ENCODE data around the gene ST8SIA1.

Gene ST8SIA1

DNA sequence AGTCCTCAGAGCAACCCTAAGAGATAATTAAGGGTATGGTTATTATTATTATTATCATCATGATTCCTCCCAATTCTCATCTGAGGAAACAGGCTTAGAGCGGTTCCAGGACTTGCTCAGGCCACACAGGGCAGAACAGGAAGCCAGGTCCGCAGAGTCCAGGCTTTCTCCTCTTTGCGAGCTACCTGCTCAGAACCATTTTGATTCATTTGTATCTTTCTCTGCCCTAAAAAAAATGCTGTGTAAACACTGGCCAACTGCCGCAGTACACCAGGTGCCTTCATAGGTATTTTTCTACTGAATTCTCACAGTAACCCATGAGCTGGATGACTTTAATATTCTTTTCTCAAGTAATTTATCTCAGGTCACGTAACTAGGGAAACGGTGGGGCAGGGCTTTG is 45.3 kb downstream of the ST8SIA1 start:
- DNase-seq: no peak
- TF ChIP-seq, protein P1, sequence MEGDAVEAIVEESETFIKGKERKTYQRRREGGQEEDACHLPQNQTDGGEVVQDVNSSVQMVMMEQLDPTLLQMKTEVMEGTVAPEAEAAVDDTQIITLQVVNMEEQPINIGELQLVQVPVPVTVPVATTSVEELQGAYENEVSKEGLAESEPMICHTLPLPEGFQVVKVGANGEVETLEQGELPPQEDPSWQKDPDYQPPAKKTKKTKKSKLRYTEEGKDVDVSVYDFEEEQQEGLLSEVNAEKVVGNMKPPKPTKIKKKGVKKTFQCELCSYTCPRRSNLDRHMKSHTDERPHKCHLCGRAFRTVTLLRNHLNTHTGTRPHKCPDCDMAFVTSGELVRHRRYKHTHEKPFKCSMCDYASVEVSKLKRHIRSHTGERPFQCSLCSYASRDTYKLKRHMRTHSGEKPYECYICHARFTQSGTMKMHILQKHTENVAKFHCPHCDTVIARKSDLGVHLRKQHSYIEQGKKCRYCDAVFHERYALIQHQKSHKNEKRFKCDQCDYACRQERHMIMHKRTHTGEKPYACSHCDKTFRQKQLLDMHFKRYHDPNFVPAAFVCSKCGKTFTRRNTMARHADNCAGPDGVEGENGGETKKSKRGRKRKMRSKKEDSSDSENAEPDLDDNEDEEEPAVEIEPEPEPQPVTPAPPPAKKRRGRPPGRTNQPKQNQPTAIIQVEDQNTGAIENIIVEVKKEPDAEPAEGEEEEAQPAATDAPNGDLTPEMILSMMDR (IDR thresholded peaks at IDR 0.05; ENCODE audit: low read depth, low read length): no peak
- Histone ChIP-seq H3K4me1 (no peaks in the 10 kb centered on the region), H3K4me3 (ENCODE audit: low read depth, low read length) (no peak overlapping the region), H3K36me3 (no peaks in the 10 kb centered on the region), H3K9me3 (no peaks in the 10 kb centered on the region), H3K27me3 (no peaks in the 10 kb centered on the region; the same call in 1 of the 2 replicates)

DNA sequence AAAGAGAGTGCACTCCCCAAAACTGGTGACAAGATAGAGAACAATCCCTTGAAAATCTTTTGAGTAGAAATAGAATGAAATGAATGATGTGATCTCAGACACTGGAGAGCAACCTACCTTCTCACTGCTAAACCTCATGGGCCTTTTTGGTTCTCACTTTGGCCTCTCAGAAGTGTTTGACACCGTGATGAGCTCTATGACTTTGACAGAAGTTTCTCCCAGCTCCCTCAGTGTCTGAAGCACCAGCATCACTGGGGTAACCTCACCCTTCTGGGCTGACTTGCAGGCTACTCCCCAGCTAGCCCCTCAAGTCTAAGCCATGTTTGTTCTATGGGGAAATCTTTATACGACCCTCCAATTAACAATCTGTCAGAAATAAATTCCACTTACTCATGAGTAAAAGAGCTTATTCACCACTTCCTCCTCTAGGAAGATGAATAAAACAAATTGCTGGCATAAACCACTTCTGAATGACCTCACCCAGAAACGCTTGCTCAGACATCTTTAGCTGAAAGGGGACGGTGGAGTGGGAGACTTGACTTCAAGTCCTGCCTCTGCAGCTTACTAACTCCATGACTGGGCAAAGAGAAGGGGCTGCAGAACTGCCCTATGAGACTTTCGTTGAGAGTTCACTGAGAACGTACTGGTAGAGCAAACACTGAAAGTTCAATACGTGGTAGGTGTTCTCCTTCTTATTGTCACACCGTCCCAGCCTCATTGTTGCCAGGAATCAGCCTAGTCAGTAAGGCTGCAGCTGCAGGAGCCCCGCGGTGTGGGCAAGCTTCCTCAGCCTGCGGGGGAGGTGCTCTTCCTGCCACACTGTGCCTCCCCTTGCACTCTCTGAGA is 46.5 kb downstream of the ST8SIA1 start:
- Histone ChIP-seq H3K27me3 (no peaks in the 10 kb centered on the region; the same call in 1 of the 2 replicates), H3K4me1 (no peaks in the 10 kb centered on the region), H3K4me3 (ENCODE audit: low read depth, low read length) (no peak overlapping the region), H3K9me3 (no peaks in the 10 kb centered on the region), H3K36me3 (no peaks in the 10 kb centered on the region)
- TF ChIP-seq, protein P1 (IDR thresholded peaks at IDR 0.05; ENCODE audit: low read depth, low read length): no peak
- DNase-seq: no peak

DNA sequence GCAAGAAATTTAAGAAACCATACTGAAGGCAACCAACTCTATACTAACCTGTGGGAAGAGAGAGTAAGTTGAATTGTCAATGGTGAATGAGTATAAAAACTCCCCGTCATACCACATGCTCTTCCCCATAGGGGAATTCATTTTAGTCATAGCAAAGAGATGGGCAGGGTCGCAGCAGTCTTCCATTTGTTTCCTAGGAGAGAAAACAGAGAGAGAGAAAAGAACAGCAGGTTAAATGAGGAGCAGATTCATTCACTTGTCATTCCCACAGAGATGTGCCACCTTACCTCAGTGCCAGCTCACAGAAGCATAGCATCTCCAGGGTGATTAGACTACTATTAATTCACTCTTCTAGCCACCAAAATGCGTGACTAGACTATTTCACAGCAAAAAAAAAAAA is 47.4 kb downstream of the ST8SIA1 start:
- no peaks in the 10 kb centered on the region for H3K4me1 ChIP-seq
- H3K27me3 ChIP-seq: no peaks in the 10 kb centered on the region; the same call in 1 of the 2 replicates
- H3K36me3 ChIP-seq: no peaks in the 10 kb centered on the region
- DNase-seq: no peak
- TF ChIP-seq, protein P1 (IDR thresholded peaks at IDR 0.05; ENCODE audit: low read depth, low read length): no peak
- no peaks in the 10 kb centered on the region for H3K9me3 ChIP-seq
- H3K4me3 ChIP-seq (ENCODE audit: low read depth, low read length): no peak overlapping the region

DNA sequence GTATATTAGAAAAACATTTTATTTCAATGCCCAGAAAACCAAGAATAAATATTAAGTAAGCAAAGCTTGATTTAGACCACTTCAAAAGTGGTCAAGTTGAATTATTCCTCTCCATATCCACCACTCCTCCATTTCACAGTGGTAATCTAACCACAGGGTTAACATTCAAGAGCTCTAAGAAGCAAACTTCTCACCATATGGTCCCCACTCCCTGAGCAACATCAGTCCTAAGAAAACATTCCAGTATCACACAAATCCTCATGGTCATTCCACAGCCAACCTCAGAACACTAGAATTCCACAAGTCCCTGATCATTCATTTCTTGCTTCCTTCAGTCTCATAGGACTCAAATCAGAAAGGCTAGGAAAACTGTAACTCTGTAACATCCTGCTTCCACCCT is 47.9 kb downstream of the ST8SIA1 start:
- TF ChIP-seq, protein P1 (IDR thresholded peaks at IDR 0.05; ENCODE audit: low read depth, low read length): no peak
- Histone ChIP-seq H3K4me1 (no peaks in the 10 kb centered on the region), H3K36me3 (no peaks in the 10 kb centered on the region), H3K9me3 (no peaks in the 10 kb centered on the region), H3K27me3 (no peaks in the 10 kb centered on the region; the same call in 1 of the 2 replicates), H3K4me3 (ENCODE audit: low read depth, low read length) (no peak overlapping the region)
- no peak for DNase-seq

DNA sequence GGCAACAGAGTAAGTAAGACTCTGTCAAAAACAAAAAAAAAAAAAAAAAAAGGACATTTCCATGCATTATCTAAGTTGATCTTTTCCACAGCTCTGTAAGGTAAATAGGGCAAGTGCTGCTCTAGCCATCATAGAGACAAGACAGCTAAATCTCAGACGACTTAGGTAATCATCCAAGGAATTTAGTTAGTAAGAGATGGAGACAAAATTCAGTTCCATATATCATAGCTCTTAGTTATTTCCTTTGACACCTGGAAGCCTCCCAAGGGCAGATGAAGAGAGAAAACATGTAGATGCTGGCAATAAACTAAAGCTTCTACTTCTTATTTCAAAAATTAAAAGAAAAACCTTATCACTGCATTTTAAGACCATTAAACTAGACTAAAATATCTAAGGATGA is 48.7 kb downstream of the ST8SIA1 start:
- no peaks in the 10 kb centered on the region for H3K36me3 ChIP-seq
- H3K9me3 ChIP-seq: no peaks in the 10 kb centered on the region
- no peak overlapping the region for H3K4me3 ChIP-seq (ENCODE audit: low read depth, low read length)
- no peaks in the 10 kb centered on the region for H3K4me1 ChIP-seq
- TF ChIP-seq, protein P1 (IDR thresholded peaks at IDR 0.05; ENCODE audit: low read depth, low read length): no peak
- no peaks in the 10 kb centered on the region; the same call in 1 of the 2 replicates for H3K27me3 ChIP-seq
- no peak for DNase-seq

DNA sequence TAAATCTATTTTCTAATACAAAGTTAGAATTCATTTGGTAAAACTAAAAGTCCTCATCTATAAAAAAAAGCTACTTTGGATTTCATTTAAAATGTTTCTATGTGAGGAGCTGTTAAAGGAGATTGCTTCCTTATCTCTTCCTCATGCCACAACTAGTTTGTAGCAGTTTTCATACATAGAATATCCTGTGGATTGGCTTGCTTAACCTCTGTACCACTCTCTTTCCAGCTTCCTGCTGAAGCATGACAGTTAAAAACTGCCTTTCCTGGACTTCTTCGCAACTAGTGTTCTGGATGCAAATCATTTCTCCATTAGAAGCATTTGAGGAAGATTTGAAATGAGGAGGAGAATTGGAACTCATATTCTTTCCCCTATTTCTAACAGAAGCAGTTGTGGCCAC is 49.6 kb downstream of the ST8SIA1 start:
- H3K36me3 ChIP-seq: no peaks in the 10 kb centered on the region
- no peaks in the 10 kb centered on the region for H3K9me3 ChIP-seq
- DNase-seq: no peak
- TF ChIP-seq, protein P1 (IDR thresholded peaks at IDR 0.05; ENCODE audit: low read depth, low read length): no peak
- no peaks in the 10 kb centered on the region for H3K4me1 ChIP-seq
- H3K27me3 ChIP-seq: no peaks in the 10 kb centered on the region; the same call in 1 of the 2 replicates
- H3K4me3 ChIP-seq (ENCODE audit: low read depth, low read length): no peak overlapping the region

Data from BE2C (cell line).